HUES6 (cell line): Measurements from ENCODE around the gene LIN7A.

Experiments
- H3K27ac ChIP-seq: 2 replicates; pipeline ENCODE4 v1.7.0; 2013; ENCODE audit warnings: low read depth, mild to moderate bottlenecking, low read length, inconsistent platforms
- H3K27me3 ChIP-seq: 2 replicates; pipeline ENCODE4 v1.6.1; 2013; ENCODE audit warnings: low read length; ENCODE audit not compliant: control insufficient read depth, insufficient read depth
- H3K36me3 ChIP-seq: 2 replicates; pipeline ENCODE4 v1.6.1; 2013; ENCODE audit warnings: low read length; ENCODE audit not compliant: control insufficient read depth, insufficient read depth
- H3K4me1 ChIP-seq: 2 replicates; pipeline ENCODE4 v1.6.1; 2013; ENCODE audit warnings: low read length; ENCODE audit not compliant: control insufficient read depth, insufficient read depth
- H3K4me3 ChIP-seq: 2 replicates; pipeline ENCODE4 v1.5.1; 2013; ENCODE audit warnings: low read depth, low read length
- H3K9ac ChIP-seq: one replicate; pipeline ENCODE4 v1.6.1; 2013; ENCODE audit warnings: mild to moderate bottlenecking, low read length
- H3K9me3 ChIP-seq: 2 replicates; pipeline ENCODE4 v1.6.1; 2013; ENCODE audit warnings: low read depth, low read length; ENCODE audit not compliant: control insufficient read depth, insufficient read depth

The LIN7A gene

DNA sequence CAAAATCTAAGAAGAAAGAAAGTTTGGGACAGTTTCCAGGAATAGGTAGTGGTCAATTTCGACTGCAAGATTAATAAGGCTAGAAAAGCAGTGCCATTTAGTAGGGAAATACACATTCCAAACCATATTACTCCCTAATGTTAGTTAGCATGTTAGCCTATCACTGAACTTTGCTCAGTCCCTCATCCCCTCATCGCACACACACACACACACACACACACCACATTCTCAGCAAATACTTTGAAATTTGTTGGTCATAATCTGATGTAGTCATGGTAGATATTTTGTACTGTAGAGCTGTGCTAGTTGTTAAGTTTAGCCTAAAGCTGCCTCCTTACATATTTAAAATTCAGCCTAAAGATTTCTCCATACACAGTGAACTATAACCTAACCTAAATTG is 157.0 kb downstream of the LIN7A start:
- Histone ChIP-seq H3K4me3 (no peak overlapping the region), H3K27ac (no peak overlapping the region; the same call in 1 of the 2 replicates), H3K9ac (no peak overlapping the region), H3K36me3 (peaks cover 4% of the 10 kb centered on the region), H3K9me3 (peaks cover 15% of the 10 kb centered on the region), H3K27me3 (no peaks in the 10 kb centered on the region), H3K4me1 (peaks cover 18% of the 10 kb centered on the region; the same call in 1 of the 2 replicates)

DNA sequence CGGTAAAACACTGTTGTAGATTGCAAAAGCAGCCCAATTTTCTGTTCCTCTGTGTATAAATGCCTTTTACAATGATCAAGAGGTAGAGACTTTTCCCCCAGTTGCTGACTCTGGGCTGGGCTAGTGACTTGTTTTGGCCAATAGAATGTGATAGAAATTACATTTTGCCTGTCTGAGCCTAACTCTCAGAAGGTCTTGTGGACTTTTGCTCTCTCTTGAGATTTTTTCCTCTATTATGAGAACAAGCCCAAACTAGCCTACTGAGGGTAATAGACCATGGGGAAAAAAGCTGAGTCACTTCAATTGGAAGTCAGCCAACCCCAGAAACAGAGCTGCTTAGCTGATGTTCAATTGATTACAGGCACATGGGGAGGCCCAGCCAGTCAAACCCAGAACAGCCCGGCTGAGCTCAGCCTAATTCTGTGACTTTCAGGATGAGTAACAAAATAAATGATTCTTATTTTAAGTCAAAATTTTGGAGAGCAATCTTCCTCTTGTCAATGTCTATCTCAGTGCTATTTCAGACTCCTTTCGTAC is 159.7 kb downstream of the LIN7A start:
- peaks cover 15% of the 10 kb centered on the region for H3K9me3 ChIP-seq
- H3K9ac ChIP-seq = no peak overlapping the region
- no peak overlapping the region for H3K27ac ChIP-seq
- no peaks in the 10 kb centered on the region for H3K27me3 ChIP-seq
- H3K4me1 ChIP-seq = peaks cover 18% of the 10 kb centered on the region; the same call in 1 of the 2 replicates
- no peak overlapping the region for H3K4me3 ChIP-seq
- H3K36me3 ChIP-seq = peaks cover 4% of the 10 kb centered on the region

DNA sequence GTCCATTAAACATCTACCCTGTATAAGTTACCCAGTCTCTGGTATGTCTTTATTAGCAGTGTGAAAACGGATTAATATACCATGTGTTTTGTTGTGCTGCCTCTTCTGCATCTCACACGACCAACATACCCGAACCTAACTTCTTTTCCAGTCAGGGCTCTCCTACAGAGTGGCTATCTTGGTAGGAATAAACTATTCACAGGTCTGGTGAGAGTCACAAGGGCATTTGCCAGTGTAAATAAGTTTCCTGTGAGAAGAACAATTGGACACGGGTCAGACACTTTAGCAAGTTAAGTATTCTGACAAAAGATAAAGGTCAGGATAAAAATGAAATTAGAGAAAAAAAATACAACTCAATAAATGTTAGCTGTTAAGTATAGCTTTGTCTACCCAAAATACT is 160.1 kb downstream of the LIN7A start:
- Histone ChIP-seq H3K9ac (no peak overlapping the region), H3K27ac (no peak overlapping the region)

DNA sequence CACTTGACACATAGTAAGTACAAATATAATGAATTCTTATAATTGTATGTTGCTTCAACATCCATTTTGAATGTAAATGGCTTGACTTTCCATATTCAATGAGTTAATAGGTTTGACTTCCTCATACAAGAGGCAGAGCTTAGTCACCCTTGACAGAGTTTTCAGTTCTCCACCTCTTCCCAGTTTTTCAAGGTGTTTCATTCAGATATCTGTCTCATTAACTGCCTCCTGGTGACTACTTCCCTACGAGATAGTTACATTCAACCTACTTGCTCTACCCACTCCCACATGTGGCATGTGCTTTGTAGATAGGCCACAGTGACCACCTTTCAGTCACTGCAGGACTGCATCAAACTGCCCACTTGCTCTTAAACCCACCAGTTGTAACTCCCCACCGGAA is 161.0 kb downstream of the LIN7A start:
- no peak overlapping the region for H3K4me3 ChIP-seq
- H3K27me3 ChIP-seq = no peaks in the 10 kb centered on the region
- peaks cover 4% of the 10 kb centered on the region for H3K36me3 ChIP-seq
- H3K9me3 ChIP-seq = peaks cover 15% of the 10 kb centered on the region
- peaks cover 11% of the 10 kb centered on the region; the same call in 1 of the 2 replicates for H3K4me1 ChIP-seq
- H3K9ac ChIP-seq = no peak overlapping the region
- H3K27ac ChIP-seq = no peak overlapping the region

More for the DNA sequence above, 160.1 kb downstream of the LIN7A start:
- Histone ChIP-seq H3K36me3 (peaks cover 4% of the 10 kb centered on the region), H3K9me3 (peaks cover 15% of the 10 kb centered on the region), H3K4me1 (peaks cover 14% of the 10 kb centered on the region; the same call in 1 of the 2 replicates), H3K27me3 (no peaks in the 10 kb centered on the region), H3K4me3 (no peak overlapping the region)

DNA sequence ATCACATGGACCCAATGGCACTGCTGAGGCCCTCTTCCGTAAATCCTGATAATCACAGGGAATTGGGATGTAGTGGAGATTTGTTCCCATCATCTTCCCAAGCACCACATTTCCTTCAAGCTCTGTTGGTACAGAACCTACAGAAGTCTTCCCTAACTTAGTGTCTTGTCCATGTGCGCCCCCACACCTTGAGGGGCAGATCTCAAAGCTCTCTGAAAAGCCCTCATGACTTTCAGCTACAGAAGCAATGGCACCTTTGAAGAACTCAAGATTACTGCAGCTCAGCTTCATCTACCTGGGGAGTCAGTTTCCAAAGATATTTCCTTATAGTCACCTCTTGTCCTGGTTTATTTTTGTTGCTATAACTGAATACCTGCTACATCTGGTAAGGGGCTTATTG is 166.8 kb downstream of the LIN7A start:
- Histone ChIP-seq H3K9me3 (no peaks in the 10 kb centered on the region), H3K9ac (no peak overlapping the region), H3K36me3 (no peaks in the 10 kb centered on the region), H3K27me3 (no peaks in the 10 kb centered on the region), H3K4me3 (no peak overlapping the region), H3K4me1 (peaks cover 39% of the 10 kb centered on the region), H3K27ac (no peak overlapping the region)

DNA sequence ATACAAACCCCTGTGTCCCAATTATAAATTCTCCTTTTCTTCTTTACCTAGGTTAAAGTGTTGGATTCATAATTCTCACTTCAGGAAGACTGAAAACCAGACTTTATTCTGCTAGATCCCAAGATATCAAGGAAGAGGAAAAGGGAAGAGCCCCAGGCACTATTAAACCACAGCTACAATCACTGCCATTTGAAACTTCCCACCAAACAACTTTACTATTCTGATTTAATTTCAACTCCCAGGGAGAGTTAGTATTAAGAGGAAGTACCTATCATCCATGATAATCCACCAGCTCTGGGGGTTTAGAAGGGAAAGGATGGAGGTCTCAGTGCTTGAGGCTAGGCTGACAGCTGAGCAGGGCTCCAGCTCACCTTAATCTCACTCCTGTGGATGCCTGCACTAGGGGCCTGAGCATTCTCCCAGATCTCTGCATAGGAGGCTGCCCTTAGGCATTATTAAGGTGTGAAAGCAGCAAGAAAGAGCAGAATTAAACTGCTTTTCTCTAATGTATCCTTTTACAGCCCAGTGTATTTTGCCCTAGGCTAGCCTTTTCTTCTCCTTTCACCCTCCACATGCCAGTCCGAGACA is 168.1 kb downstream of the LIN7A start:
- Histone ChIP-seq H3K4me1 (peaks cover 39% of the 10 kb centered on the region), H3K27me3 (no peaks in the 10 kb centered on the region), H3K9ac (no peak overlapping the region), H3K4me3 (no peak overlapping the region), H3K9me3 (no peaks in the 10 kb centered on the region), H3K27ac (no peak overlapping the region), H3K36me3 (no peaks in the 10 kb centered on the region)

DNA sequence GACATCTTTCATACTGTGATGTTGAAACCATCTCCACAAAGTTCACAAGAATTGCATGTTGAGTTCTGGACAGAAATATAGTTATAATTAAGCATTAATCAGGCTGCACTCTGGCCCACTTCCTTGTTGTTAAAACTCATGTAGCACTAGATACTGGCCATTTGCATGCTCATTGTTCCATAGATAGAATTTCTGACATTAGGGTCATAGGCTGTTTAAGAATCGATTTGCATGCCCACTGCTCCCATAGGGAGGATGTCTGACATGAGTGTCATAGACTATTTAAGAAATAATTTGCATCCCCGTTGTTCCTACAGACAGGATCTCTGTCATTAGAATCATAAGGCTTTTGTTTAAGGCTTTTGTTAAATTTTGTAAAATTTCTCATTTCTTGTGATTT is 170.8 kb downstream of the LIN7A start:
- Histone ChIP-seq H3K4me3 (no peak overlapping the region), H3K9me3 (no peaks in the 10 kb centered on the region), H3K36me3 (no peaks in the 10 kb centered on the region), H3K9ac (no peak overlapping the region), H3K27ac (no peak overlapping the region), H3K27me3 (no peaks in the 10 kb centered on the region), H3K4me1 (peaks cover 42% of the 10 kb centered on the region)

DNA sequence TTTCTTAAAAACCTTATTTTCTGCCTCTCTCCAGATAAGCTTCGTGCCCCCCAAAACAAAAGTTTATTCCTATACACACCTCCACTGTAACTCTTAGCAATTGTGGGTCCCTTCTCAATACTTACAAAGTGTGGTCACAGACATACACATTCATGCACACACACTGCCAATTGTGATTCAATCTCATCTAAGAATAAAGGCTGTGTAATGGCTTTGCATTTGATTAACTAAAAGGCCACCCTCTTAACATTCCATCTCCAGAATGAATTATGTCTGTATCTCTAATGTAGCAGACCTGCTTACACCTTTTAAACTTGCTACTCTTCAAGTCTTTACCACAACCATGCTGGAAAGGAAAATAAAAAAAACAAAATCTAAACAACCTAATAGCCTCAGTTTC is 171.5 kb downstream of the LIN7A start:
- H3K4me3 ChIP-seq = no peak overlapping the region
- no peak overlapping the region for H3K27ac ChIP-seq
- H3K36me3 ChIP-seq = no peaks in the 10 kb centered on the region
- no peak overlapping the region for H3K9ac ChIP-seq
- no peaks in the 10 kb centered on the region for H3K27me3 ChIP-seq
- peaks cover 42% of the 10 kb centered on the region for H3K4me1 ChIP-seq
- H3K9me3 ChIP-seq = no peaks in the 10 kb centered on the region

DNA sequence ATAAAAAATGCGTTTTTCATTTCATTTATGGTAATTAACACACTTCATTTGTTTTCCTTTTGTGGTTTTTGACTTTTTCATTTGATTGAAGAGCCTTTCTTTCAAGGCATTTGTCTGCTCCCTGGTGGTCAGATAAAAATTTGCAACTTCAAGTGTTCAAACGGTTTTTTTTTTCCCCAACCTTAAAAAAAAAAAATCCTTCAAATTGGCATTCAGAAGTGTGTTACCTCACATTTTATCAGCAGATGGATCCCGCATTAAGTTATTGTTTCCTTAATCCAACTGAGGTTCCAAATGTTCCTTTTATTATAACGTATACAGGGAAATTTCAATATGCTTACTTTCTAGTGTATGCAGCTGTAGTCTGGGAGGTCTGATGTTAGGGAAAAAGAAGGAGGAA is 173.9 kb downstream of the LIN7A start:
- H3K9me3 ChIP-seq = no peaks in the 10 kb centered on the region
- H3K27me3 ChIP-seq = no peaks in the 10 kb centered on the region
- no peak overlapping the region for H3K27ac ChIP-seq
- H3K9ac ChIP-seq = no peak overlapping the region
- H3K4me1 ChIP-seq = peaks cover 25% of the 10 kb centered on the region; the same call in 1 of the 2 replicates
- no peak overlapping the region for H3K4me3 ChIP-seq
- no peaks in the 10 kb centered on the region for H3K36me3 ChIP-seq

DNA sequence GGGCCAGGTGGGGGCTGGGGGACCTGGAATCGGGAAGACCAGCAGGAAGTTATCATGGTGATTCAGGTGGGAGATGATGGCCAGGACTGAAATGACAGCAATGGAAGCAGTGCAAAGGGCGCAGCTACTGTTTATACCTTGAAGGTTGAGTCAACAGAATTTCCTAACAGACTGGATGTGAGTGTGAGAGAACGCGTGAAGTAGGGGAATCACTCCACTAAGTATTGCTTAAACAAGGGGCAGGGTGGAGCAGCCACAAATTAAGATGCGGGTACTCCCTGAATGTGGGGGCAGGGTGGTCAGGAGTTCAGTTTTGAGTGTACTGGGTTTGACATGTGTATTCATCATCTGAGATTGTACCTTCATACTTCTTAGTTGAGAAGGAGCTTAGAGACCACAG is 175.9 kb downstream of the LIN7A start:
- H3K36me3 ChIP-seq = no peaks in the 10 kb centered on the region
- peaks cover 11% of the 10 kb centered on the region; the same call in 1 of the 2 replicates for H3K4me1 ChIP-seq
- H3K9ac ChIP-seq = no peak overlapping the region

DNA sequence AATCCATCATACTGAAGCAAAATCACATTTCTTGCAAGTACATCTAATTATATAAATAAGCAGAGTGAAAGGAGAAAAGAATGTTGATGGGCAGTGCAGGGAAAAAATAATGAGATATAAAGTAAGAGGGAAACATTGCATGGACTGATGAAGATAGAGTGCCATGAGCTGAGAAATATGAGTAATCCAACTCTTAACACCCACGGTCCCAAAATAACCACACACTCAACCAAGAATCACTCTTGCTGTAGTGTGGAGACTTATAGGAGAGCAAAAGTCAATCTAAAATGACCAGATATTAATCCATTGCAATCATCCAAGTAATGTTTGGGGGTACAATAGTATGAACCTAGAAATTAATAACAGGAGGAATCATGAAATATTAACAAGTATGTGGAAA is 180.9 kb downstream of the LIN7A start:
- no peak overlapping the region for H3K4me3 ChIP-seq
- no peaks in the 10 kb centered on the region for H3K4me1 ChIP-seq
- no peak overlapping the region for H3K27ac ChIP-seq
- no peak overlapping the region for H3K9ac ChIP-seq
- H3K27me3 ChIP-seq = no peaks in the 10 kb centered on the region
- no peaks in the 10 kb centered on the region for H3K36me3 ChIP-seq
- H3K9me3 ChIP-seq = no peaks in the 10 kb centered on the region

More for the DNA sequence above, 175.9 kb downstream of the LIN7A start:
- H3K4me3 ChIP-seq = no peak overlapping the region
- no peaks in the 10 kb centered on the region for H3K9me3 ChIP-seq
- no peaks in the 10 kb centered on the region for H3K27me3 ChIP-seq
- H3K27ac ChIP-seq = no peak overlapping the region
